Ramos (cell line): ENCODE measurements around the gene GOLGA8B.
"Not testable (repeated sequence)": the region's sequence is repeated elsewhere in the genome, so short reads cannot be mapped to it uniquely, and the experiment has no call there.

Source experiments
- in situ Hi-C: fragments of 300-500 bp; cut with MboI; formaldehyde crosslinking; loops from one replicate; pipeline ENCODE4 v1.14.3; 2022; ENCODE audit warnings: low sequenced_read_pairs; ENCODE audit not compliant: unreplicated experiment

The GOLGA8B gene, protein sequence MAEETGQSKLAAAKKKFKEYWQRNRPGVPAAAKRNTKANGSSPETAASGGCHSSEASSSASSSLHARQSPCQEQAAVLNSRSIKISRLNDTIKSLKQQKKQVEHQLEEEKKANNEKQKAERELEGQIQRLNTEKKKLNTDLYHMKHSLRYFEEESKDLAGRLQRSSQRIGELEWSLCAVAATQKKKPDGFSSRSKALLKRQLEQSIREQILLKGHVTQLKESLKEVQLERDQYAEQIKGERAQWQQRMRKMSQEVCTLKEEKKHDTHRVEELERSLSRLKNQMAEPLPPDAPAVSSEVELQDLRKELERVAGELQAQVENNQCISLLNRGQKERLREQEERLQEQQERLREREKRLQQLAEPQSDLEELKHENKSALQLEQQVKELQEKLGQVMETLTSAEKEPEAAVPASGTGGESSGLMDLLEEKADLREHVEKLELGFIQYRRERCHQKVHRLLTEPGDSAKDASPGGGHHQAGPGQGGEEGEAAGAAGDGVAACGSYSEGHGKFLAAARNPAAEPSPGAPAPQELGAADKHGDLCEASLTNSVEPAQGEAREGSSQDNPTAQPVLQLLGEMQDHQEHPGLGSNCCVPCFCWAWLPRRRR

DNA sequence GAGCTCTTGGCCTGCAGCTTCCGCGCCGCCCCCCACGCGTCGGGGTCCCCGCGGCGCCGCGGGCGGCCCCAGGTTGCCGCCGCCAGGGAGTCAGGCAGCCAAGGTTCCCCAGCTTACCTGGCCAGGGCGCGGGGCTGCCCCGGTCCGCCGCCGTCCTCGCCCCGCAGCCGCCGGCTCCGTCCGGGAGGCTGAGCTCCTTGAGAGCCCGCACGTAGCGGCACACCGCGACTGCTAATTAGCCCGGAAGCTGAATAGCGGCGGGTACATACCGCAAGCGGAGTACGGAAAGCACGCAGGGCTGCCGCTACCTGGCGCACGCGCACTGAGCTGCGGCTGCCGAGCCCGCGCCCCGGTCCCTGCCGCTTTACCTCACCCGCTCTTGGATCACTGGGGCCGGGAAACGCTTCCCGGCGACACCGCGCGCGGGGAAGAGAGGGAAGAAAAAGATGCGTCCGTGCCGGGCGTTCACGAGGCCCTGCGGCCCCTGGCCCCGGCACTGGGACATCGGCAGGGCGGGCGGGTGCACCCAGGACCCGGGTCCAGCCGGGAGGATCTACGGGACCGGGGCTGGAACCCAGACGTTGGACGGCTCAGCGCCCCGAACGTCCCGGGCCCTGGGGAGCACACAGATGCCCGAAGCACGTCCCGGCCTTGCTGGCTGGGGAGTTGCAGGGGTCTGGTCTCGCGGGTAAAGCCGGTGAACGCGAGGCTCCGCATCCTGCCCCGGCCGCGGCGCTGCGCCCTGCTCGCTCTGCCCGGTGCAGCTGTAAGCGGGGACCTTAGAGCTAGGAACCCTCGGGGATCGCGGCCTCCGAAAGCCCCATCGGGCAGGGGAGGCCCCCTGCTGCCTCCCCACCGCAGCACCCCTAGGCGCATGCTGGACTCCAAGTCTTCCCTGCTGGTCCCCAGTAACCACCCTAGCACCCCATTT, at the start of gene GOLGA8B:
Gene GOLGA8B, minus strand, starts transcription at position 253 of the 931 bp plus-strand sequence. CDS start 47,739 bp downstream, outside the sequence.
- in situ Hi-C loops = loop anchor here (25.0 kb wide), 1 partner anchor 521 kb away; no protein-coding TSS in a partner anchor

DNA sequence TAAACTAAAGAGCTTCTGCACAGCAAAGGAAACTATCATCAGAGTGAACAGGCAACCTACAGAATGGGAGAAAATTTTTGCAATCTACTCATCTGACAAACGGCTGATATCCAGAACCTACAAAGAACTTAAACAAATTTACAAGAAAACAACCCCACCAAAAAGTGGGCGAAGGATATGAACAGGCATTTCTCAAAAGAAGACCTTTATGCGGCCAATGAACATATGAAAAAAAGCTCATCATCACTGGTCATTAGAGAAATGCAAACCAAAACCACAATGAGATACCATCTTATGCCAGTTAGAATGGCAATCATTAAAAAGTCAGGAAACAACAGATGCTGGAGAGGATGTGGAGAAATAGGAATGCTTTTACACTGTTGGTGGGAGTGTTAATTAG, 49.7 kb upstream of the GOLGA8B start:
- in situ Hi-C loops = not testable (repeated sequence)

DNA sequence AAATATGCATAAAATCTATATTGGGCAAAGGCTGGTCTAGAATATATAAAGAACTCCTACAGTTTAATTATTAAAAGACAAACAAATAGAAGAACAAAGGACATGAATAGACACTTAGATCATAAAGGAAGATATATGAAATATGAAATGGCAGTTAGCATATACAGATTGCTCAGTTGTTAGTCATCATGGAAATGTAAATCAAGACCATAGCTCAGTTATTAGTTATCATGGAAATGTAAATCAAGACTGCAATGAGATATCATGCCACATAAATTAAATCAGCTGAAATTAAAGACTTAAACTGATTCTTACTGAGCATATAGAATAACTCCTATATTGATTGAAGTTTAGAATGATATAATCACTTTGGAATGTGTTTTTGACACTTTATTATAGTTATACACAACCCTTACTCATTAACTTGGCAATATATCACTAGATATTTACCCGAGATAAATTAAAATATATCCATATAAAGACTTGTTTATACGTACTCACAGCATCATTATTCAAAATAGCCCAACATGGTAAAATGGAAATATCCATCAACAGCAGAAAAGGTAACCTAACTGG, 45.2 kb upstream of the GOLGA8B start:
- in situ Hi-C loops = no loop called here

DNA sequence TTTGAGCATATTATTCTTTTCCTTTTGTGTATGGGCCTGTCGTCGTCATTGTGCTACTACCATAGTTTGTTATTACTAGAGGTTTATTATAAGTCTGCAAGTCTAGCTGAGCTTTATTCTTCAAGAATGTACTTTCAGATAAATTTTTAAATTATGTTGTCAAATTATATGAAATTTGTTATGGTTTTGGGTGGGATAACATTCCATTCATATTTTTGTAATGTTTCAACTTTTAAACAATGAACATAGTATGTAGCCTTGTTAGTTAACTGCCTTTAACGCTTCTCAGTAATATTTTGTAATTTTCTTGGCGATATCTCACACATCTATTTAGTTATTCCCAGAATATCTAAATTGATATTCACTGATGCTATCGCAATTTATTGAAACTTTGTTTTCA, 41.6 kb upstream of the GOLGA8B start:
- in situ Hi-C loops = no loop called here

DNA sequence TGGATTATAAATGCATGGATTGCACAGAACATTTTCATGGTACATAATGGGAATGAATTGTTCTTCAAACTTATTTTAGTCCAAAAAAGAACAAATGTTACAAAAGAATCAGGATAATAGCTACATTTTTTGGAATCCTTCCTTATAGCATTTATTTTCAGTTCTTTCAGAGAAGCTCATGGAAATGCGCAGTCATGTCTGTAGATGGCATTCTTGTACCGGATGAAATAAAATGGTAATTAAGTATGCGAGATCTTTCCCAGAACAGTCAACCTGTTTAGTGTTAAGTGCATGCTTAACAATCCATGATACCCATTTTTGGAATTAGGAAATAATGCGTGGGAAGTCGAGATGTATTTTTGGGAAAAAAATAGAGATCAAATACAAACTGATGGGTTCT, 38.2 kb upstream of the GOLGA8B start:
- in situ Hi-C loops = no loop called here

DNA sequence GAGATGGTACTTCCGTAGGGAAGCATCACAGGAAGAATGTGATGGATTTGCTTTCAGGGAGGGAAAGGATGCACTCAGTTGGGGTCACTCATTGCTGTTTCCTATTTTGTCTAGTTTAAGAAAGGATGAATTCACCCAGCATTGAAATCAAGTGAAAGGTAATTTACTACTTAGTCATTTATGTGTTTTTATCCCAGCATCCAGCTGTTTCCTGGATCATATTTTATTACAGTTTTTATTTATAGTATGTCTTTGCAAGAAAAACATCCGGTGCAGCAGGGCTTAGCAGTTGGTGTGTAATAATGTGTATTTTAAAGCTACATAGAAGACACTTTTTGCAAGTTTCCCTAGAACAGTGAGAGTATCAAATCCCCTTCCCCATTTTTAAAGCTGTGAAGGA, 37.4 kb upstream of the GOLGA8B start:
- in situ Hi-C loops = no loop called here

DNA sequence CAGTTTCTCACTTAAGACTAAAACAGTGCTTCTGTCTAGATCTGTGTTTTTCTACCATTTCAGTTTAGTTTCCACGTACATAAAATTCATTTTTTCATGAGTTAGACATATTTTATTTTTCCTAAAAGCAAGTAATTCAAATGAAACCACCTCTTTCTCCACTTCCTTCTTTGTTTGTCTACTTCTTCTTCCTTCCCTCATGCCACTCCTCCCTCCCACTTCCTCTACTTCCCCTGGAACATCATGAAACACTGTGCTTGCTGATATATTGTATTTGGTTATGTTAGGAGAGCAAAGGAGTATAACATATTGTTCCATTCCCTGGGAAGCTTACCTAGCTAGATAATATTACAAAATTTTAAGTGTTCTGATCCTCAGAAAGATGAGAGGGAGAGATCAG, 36.7 kb upstream of the GOLGA8B start:
- in situ Hi-C loops = no loop called here

DNA sequence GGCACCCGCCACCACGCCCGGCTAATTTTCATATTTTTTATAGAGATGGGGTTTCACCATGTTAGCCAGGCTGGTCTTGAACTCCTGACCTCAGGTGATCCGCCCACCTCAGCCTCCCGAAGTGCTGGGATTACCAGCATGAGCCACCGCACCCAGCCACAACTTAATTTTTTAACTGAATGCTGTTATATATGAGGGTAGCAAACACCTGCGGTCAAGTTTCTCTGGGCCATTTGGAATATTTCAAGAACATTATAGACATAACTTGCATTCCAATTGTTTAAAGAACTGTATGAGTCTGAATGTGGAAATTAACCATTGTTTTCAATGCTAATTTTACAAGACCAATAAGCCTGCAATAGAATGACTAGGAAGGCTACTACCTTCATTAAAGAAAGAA, 35.7 kb upstream of the GOLGA8B start:
- in situ Hi-C loops = no loop called here

DNA sequence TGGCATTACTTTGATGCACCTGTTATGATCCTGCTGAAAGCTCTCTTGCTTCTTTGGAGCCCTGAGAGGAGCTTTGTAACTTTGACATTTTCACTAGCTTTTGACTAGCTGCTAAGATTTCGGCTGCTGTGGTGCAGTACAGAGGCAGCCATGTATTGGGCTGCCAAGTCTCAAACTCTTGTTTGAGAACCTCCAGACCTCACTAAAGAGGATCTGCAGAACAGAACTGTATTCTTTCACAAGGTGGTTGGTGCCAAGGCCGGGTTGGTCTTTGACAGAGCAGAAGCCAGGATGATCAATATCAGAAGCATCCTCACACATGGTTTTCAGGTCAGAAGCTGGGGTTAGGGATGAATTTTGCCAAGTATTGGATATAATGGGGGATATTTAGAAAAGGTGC, 34.6 kb upstream of the GOLGA8B start:
- in situ Hi-C loops = no loop called here

DNA sequence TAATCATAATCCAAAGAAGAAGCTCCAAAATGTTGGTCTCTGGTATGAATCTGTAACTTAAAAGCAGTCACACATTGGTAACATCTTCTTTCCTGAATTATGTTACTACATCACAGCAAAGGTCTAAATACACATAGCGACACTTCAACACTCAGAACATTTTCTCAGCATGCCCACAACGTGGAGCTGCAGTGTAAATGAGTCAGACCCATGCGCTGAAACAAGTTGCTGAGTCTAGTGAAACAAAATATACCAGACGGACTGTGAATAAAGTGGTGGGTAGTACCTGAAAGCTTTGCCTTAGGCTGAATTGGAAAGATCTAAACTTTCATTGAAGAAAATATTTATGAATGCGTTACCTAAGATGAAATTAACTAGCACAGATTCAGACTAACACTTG, 33.2 kb upstream of the GOLGA8B start:
- in situ Hi-C loops = no loop called here

DNA sequence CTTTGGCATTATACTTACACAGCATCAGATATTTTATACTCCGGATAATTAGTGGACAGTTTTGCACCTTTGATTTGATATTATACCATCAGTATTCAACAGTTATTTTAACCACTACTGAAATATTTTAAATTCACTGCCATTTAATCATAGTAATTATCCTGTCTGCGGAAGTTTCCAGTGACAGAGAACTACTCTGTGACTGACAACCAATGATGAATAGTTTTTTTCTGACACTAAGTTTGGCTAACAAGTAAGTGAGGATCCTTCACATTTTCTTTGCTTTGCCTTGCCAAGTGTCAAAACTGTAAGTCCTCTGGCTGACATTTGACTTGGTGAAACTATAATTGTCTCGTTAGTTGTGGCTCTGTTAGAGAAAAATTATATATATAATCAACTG, 30.5 kb upstream of the GOLGA8B start:
- in situ Hi-C loops = no loop called here

DNA sequence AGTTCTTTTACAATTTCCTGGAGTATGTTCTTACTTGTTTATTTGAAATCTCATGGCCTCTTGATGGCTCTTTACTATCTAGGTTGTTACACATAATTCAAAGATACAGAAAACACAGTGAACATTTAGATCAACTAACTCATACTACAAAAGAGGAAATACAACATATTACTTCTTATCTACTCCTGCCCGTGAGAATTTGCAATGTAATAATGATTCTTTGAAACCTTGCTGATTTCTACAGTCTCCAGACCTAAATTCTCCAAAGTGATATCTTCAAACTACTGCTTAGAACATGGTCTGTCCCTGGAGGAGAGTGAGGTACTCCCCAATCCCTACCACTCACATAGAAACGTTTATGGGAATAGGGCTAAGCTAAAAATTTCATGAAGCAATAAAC, 29.9 kb upstream of the GOLGA8B start:
- in situ Hi-C loops = no loop called here

DNA sequence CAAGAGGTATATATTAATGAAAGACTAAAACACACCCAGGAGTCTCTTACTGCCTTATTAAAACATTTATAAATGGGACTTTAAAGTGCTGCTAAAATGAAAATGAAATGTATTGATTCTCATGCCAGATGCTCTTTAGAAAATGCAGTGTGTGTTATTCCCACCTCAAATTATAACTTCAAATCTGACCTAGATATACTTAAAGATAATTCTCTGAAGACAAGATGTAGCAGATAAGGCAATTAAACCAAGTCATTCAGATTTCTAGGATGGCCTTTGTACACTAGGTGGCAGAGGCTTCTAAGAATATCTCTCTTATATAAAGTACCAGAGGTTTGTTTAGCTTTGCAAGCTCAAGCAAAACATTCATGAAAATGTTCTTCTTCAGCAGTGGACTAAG, 26.9 kb upstream of the GOLGA8B start:
- in situ Hi-C loops = no loop called here

DNA sequence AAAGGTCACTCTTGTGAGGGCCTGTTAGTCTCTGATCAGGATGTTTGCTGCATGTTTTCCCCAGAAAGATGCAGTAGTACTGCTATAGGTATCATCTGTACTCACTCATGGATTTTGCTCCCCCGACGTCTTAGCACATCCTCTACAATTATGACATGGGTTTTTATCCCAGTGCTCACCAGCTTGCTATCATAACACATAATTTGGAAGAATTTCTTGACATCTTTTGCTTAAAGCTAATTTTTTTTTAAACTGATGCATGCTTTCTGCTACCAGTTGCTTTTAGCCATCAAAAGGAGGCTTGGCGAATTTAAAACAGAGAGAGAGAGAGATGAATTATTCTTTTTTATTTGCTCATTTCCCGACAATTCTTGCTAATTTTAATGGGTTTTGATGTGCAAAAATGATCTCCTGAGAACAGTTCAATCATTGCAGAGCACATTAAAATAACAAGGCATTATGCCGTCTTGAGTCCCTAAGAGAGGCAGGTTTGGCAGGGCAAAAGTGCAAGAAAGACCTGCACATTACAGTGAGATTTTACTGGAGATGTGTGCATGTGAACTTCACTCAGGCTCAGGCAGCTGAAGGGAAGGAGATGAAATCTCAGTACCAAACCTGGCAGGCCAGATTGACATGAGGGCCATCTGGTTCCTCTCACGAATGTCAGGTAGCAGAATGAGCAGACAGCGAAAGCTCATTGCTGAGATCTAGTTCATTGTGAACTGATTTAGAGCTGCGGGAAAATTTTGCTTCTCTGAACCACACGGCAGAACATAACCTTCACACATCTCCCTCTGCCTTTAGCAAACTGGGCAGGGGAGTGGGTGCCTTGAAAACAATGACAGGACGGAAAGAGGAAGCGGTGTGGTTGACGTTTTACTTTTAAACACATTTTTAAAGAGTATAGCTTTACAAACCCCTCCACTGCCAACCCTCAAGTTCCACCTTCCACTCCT, 25.9 kb upstream of the GOLGA8B start:
- in situ Hi-C loops = no loop called here

DNA sequence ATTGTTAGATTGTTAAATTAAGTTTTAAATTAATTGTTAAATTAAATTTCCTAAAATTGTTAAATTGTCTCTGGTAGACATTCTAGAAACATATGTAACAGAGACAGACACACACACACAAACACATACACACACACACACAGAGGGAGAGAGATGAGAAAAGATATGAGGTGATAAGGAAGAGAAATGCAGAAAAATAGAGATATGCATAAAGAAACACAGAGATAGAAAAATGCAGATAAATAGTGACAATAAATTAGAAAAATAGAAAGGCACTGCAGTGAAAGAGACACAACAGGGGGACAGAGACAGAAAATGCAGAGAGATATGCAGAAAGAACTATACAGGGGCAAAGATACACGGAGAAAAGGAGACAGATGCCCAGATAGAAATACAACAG, 25.1 kb upstream of the GOLGA8B start:
- in situ Hi-C loops = no loop called here

DNA sequence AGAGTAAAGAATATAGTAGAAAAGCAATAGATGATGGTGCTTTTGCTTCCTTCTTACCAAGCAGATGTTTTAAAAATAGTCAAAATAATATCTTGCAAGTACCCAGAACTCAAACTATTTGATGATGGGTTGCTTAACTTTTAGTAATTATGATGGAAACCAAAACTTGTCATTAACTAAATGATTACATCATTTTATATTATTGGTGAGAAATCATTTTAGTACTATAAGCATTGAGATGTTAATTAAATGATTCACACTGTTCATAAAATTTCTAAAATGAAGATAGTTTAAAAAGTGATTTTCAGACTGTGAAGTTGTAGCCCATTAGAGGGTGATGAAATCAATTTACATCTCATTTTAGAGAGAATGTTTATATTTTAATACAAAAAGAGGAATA, 24.4 kb upstream of the GOLGA8B start:
- in situ Hi-C loops = no loop called here

DNA sequence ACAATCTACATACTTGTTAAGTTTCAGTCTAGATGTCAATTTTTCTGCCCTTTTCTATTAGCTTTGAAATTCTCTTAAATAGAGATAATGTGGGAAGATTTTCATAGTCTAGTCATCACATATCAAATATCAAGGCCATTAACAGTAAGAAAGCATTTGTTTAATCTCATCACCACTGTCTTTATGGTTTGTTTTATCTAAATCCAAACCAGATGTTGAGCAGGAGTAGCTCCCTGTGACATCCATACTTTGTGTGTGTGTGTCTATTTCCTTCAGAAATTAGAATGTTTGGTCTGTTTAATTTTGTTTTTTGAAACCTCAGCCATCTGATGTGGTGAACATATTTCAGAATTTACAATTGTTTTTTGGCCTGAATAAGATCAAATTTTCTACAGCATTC, 23.1 kb upstream of the GOLGA8B start:
- in situ Hi-C loops = no loop called here

DNA sequence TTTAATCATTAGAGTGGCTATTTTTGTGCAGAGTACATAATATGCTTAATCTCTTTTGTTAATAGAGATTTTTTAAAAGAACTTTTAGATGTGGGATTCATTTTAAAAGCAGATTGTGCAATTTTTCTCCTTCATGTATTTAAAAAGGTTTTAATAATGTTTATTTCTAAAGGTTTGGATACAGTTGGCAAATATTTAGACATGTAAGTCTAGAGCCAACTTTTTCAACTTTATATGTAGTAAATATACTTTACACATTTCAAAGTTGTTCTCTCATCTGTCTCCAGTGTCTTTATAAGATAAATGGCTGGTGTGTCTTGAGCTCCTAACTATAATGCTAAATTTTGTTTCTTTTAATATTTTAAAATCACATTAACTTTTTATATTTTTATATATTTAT, 22.7 kb upstream of the GOLGA8B start:
- in situ Hi-C loops = no loop called here

DNA sequence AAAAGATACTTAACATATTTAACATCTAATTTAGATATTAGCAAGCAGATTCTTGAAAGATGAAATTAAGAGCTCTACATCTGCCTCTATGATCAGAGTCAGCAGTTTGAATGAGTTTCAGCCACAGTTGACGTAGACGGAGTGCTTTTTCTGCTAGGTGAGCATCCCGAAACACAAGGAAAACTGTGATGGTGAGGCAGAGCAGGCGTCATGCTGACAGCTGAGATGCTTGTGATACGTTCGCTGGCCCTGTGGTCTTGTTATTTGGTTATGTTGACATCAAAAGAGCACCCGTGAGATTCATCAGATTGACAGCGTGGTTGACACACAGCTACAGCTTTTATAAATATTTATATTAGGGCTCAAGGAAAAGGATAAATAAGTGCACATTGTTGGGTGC, 19.6 kb upstream of the GOLGA8B start:
- in situ Hi-C loops = no loop called here
